DOHH2 (cell line): ENCODE data around the gene CEP44.

Source experiments
- EZH2phosphoT487 ChIP-seq: fragments of 200-600 bp; sonication (generic); IDR thresholded peaks from 2 replicates; pipeline ENCODE4 v1.6.1; 2017; ENCODE audit warnings: borderline replicate concordance, mild to moderate bottlenecking, antibody characterized with exemption, low read length, moderate library complexity, mixed read lengths
- TF ChIP-seq, protein P1 (sequence below): fragments of 200-600 bp; sonication (generic); IDR thresholded peaks from one replicate; pipeline ENCODE4 v1.5.1; 2014; ENCODE audit warnings: antibody characterized with exemption, mild to moderate bottlenecking, low read depth, low read length; ENCODE audit not compliant: poor library complexity, severe bottlenecking

DNA sequence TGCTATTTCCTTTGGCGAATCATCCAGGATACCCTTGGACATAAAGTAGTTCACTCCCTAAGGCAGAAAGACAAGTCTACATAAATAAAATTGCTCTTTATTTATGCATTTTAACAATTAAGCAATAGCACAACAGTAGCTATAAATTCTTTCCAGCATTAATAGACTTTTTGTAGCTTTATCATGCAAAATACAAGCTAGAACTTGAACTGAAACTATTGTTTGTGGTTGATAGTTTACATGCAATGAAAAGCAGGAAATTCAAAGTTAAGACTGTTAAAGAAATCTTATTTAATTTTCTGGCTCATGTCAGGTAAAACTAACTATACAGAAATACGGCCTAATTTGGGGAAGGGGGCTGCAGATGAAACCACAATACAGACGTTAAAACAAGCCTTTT, 42.5 kb upstream of the CEP44 start:
- TF ChIP-seq, protein P1, sequence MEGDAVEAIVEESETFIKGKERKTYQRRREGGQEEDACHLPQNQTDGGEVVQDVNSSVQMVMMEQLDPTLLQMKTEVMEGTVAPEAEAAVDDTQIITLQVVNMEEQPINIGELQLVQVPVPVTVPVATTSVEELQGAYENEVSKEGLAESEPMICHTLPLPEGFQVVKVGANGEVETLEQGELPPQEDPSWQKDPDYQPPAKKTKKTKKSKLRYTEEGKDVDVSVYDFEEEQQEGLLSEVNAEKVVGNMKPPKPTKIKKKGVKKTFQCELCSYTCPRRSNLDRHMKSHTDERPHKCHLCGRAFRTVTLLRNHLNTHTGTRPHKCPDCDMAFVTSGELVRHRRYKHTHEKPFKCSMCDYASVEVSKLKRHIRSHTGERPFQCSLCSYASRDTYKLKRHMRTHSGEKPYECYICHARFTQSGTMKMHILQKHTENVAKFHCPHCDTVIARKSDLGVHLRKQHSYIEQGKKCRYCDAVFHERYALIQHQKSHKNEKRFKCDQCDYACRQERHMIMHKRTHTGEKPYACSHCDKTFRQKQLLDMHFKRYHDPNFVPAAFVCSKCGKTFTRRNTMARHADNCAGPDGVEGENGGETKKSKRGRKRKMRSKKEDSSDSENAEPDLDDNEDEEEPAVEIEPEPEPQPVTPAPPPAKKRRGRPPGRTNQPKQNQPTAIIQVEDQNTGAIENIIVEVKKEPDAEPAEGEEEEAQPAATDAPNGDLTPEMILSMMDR = no peak
- TF ChIP-seq EZH2phosphoT487 = no peak
